MM.1S (cell line): Measurements from ENCODE around the gene ENPP1.

ENCODE experiments used
- EZH2phosphoT487 ChIP-seq: fragments of 300-600 bp; sonication (generic); IDR thresholded peaks from 2 replicates; pipeline ENCODE4 v1.6.1; 2018; ENCODE audit warnings: antibody characterized with exemption, low read length
- TF ChIP-seq, protein P1 (sequence below): fragments of 300-600 bp; sonication (generic); IDR thresholded peaks from 2 replicates; pipeline ENCODE4 v1.5.1; 2016; ENCODE audit warnings: antibody characterized with exemption, low read length, mixed read lengths

DNA sequence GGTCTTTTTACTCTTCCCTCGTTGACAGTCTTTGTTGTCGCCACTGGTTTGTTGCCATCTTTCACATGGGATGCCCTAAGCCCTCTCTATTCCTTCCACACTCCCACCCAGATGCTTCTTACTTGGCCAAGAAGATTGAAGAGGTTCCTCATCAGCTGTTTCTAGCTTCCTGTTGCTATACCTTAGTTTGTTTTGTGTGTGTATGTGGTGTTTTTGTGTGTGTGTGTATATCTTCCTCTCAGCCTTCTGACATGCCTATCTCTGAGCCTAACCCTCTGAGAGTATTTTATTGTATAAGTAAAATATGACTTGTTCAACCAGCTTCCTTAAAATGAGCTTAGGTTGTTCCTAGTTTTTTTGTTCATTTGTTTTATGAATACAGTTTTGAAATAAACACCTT is 35.9 kb downstream of the ENPP1 start:
- TF ChIP-seq, protein P1, sequence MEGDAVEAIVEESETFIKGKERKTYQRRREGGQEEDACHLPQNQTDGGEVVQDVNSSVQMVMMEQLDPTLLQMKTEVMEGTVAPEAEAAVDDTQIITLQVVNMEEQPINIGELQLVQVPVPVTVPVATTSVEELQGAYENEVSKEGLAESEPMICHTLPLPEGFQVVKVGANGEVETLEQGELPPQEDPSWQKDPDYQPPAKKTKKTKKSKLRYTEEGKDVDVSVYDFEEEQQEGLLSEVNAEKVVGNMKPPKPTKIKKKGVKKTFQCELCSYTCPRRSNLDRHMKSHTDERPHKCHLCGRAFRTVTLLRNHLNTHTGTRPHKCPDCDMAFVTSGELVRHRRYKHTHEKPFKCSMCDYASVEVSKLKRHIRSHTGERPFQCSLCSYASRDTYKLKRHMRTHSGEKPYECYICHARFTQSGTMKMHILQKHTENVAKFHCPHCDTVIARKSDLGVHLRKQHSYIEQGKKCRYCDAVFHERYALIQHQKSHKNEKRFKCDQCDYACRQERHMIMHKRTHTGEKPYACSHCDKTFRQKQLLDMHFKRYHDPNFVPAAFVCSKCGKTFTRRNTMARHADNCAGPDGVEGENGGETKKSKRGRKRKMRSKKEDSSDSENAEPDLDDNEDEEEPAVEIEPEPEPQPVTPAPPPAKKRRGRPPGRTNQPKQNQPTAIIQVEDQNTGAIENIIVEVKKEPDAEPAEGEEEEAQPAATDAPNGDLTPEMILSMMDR, result no peak
- TF ChIP-seq EZH2phosphoT487, result no peak
